Stimulated activated CD4-positive, alpha-beta T cell treated with anti-CD3 and anti-CD28 coated beads, Interleukin-1b, Interleukin-23, amount 100 ng/mL, for 1 hour (primary cell): ENCODE data around the gene PEX13.

ENCODE experiments used
- DNase-seq, 2 donors: peaks; one replicate each; pipeline ENCODE4 v3.0.0-alpha.2; 2020; ENCODE audit warnings: low read depth in 2 of 2

PEX13 gene

GRCh38 chr2:61074100-61074499 lies 56.6 kb downstream of the PEX13 start:
- DNase-seq: no peak

- no peak for DNase-seq
Measured at GRCh38 chr2:61085883-61086282, 68.4 kb downstream of the PEX13 start.

GRCh38 chr2:61089797-61090196 lies 72.3 kb downstream of the PEX13 start:
- no peak for DNase-seq

DNA sequence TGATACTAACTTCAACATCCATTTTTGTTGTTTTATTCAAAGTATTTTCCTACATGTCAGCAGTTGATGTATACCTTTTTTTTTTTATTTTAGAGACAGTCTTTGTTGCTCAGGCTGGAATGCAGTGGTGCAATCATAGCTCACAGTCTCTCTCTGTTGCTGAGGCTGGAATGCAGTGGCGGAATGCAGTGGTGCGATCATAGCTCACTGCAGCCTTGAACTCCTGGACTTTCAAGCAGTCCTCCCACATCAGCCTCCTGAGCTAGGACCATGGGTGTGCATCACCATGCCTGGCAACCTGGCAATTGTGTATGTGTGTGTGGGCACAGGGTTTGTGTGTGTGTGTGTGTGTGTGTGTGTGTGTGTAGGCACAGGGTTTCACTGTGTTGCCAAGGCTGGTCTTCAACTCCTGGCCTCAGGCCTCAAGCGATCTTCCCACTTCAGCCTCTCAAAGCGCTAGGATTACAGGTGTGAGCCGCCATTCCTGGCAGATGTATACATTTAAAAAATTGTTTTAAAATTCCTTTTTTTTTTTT lies 72.9 kb downstream of the PEX13 start:
- DNase-seq: no peak

DNA sequence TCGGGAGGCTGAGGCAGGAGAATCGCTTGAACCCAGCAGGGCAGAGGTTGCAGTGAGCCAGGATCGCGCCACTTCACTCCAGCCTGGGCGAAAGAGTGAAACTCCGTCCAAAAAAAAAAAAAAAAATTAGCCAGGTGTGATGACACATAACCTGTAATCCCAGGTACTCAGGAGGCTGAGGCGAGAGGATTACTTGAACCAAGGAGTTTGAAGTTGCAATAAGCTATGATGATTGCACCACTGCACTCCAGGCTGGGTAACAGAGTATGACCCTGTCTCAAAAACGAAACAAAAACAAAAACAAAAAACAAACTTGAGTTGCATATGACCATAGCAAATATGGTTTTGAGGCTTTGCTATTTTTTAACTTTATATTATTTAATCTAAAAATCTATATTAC lies 74.0 kb downstream of the PEX13 start:
- DNase-seq: no peak

GRCh38 chr2:61096438-61096837 lies 78.9 kb downstream of the PEX13 start:
- no peak for DNase-seq

DNA sequence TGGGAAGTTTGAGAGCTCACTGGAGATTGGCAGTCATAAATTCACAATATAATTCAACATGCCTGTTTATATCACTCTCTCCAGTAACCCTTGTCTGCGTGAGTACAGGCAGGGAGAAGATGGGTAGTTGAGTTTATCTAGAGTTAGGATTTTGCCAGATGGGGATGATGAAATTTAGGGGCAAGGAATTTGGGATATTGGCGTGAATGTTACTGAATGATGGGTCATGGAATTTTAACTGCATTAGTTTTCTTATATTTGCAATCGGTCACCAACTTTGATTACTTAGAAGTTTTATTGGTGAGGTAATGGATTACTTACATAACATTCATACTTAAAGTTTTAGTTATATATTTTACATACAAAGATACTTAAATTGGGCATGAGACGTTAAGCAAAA lies 83.3 kb downstream of the PEX13 start:
- no peak for DNase-seq
